UCSD-AML1 (cell line): ENCODE data around the gene TERT.
"Not testable (repeated sequence)": the region's sequence is repeated elsewhere in the genome, so short reads cannot be mapped to it uniquely, and the experiment has no call there.

ENCODE experiments used
- DNase-seq: peaks from one replicate; lab custom pipeline; 2025; ENCODE audit not compliant: unreplicated experiment; lab: John Stamatoyannopoulos, UW

TERT gene

DNA sequence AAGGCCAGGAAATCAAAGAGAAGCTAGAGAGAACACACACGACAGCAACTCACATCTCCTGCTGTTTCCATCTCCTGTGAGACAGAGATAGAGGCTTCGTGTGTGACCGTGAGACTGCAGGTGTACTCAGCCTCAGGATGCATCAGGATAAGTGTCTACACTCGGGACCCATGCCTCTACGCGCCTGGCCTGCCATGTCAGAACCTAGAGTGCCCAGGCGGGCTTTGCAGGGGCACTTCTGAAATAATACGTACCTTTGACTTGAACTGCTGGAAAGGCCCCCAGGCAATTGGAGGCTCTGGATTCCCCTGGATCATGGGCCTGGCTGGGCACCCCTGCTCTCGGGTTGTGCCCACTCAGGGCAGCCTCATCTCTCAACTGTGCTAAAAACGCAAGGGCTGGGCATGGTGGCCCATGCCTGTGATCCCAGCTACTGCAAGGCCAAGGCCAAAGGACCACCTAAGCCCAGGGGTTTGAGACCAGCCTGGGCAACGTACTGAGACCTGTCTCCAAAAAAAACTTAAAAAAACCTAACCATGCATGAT is 37.1 kb upstream of the TERT start:
- no peak for DNase-seq

- DNase-seq = no peak
Measured at GRCh38 chr5:1330847-1331831, 36.3 kb upstream of the TERT start.

GRCh38 chr5:1330146-1330846 is 35.4 kb upstream of the TERT start:
- no peak for DNase-seq

- no peak for DNase-seq
Measured at GRCh38 chr5:1329111-1329579, 34.3 kb upstream of the TERT start.

DNA sequence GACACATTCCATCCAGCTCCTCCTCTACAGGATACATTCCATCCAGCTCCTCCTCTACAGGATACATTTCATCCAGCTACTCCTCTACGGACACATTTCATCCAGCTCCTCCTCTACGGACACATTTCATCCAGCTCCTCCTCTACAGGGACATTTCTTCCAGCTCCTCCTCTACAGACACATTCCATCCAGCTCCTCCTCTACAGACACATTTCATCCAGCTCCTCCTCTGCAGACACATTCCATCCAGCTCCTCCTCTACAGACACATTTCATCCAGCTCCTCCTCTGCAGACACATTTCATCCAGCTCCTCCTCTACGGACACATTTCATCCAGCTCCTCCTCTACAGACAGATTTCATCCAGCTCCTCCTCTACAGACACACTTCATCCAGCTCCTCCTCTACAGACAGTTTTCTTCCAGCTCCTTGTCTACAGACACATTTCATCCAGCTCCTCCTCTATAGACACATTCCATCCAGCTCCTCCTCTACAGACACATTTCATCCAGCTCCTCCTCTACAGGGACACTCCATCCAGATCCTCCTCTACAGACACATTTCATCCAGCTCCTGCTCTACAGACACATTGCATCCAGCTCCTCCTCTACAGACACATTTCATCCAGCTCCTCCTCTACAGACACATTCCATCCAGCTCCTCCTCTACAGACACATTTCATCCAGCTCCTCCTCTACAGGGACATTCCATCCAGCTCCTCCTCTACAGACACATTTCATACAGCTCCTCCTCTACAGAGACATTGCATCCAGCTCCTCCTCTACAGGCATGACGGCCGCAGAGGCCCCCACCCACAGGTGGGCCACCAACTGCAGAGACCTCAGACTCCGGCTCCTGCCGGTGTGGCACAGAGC is 33.6 kb upstream of the TERT start:
- DNase-seq = not testable (repeated sequence)

GRCh38 chr5:1326901-1327756 is 32.3 kb upstream of the TERT start:
- DNase-seq = not testable (repeated sequence)

DNA sequence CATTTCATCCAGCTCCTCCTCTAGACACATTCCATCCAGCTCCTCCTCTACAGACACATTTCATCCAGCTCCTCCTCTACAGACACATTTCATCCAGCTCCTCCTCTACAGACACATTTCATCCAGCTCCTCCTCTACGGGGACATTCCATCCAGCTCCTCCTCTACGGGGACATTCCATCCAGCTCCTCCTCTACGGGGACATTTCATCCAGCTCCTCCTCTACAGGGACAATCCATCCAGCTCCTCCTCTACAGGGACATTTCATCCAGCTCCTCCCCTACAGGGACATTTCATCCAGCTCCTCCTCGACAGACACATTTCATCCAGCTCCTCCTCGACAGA is 31.6 kb upstream of the TERT start:
- not testable (repeated sequence) for DNase-seq

- DNase-seq = no peak
Measured at GRCh38 chr5:1325870-1326531, 31.1 kb upstream of the TERT start.

DNA sequence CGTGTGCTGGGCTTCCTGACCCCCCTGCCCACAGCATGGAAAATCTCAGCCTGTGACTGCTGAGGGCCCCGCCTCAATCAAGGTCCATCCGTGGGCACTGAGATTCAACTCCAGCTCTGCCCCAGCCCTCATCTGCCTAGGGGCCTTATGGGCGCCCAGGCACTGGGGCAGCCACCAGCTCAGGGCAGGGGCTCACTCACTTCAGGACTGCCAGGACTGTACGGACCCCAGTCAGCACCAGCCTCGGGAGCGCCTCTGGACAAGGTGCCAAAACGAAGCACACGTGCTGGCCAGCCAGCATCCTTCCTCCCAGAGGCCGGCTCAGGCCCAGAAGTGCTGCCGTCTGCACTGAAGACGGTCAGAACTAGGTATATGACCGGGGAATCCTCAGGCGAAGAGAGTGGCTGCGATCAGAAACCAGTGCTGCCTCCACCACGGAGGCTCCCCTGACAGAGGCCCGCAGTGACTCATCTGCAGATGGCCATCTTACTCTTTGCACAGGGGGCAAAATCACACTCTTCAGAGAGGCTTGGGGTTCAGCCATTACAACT is 30.4 kb upstream of the TERT start:
- no peak for DNase-seq

GRCh38 chr5:1324719-1325190 is 29.9 kb upstream of the TERT start:
- DNase-seq = no peak

- DNase-seq = no peak
Measured at GRCh38 chr5:1324301-1324700, 29.4 kb upstream of the TERT start.

DNA sequence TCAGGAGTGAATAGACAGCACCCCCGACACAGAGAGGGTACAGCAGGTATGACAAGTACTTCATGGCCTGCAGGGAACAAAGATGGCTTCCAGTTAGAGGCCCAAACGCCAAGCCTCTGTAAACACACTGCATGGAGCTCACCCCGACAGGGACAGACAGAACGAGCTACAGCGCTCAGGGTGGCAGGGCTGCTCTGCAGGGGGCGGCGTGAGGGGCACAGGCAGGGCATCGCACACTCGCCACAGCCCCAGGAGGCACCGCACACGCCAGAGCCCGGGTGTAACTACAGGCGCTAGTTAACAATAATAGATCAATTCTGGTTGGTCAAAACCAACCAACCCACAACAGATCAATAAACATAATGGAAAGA is 28.9 kb upstream of the TERT start:
- no peak for DNase-seq

- no peak for DNase-seq
Measured at GRCh38 chr5:1322955-1323802, 28.3 kb upstream of the TERT start.

- no peak for DNase-seq
Measured at GRCh38 chr5:1322036-1322900, 27.4 kb upstream of the TERT start.

- DNase-seq = no peak
Measured at GRCh38 chr5:1321576-1321975, 26.7 kb upstream of the TERT start.

DNA sequence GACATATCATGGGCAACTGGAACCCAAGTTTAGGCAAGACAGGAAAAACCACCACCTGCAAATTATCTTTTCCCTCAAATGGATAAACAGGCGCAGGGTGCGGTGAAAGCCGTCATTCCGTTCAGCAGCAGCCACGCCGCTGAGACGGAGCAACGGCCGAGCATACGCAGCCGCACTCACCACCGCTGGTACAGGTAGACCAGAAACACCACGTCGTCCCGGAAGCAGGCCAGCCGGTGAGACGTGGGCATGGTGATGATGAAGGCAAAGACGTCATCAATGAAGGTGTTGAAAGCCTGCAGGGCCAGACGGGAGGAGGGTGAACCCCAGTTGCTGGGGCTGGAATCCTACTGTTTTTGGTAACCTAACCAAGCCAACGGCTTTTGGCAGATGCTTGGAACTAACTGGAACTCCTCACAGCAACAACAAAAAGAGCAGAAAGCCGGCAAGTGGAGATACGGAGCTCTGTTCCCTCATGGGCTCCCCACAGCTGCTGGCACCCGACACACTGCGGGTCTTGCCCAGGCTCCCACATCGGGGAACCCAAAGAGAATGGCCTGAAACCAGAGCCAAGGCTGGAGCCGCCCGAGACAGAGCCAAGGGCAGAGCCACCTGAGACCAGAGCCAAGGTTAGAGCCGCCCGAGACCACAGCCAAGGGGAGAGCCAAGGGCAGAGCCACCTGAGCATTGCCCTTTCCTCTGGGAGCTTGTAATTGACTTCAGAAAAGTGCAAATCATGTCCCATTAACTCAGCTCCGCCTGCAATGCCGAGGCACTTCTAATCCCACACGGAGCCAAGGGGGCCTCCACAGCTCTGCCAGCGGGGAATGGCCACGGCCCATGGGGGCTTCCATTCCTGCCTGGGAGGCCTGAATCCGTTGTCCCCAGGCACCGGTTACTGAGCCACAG is 25.8 kb upstream of the TERT start:
- no peak for DNase-seq
